ENCODE results near the gene GJA4. TPM values are rescaled to one million over a fixed set of nuclear protein-coding genes. Genes with fewer than 3 reads are reported as not detected.

The GJA4 gene
- total and polyA plus RNA-seq, 8 donors, result 1.7 to 4.8 (median 2.5) TPM; not detected in 2

DNA sequence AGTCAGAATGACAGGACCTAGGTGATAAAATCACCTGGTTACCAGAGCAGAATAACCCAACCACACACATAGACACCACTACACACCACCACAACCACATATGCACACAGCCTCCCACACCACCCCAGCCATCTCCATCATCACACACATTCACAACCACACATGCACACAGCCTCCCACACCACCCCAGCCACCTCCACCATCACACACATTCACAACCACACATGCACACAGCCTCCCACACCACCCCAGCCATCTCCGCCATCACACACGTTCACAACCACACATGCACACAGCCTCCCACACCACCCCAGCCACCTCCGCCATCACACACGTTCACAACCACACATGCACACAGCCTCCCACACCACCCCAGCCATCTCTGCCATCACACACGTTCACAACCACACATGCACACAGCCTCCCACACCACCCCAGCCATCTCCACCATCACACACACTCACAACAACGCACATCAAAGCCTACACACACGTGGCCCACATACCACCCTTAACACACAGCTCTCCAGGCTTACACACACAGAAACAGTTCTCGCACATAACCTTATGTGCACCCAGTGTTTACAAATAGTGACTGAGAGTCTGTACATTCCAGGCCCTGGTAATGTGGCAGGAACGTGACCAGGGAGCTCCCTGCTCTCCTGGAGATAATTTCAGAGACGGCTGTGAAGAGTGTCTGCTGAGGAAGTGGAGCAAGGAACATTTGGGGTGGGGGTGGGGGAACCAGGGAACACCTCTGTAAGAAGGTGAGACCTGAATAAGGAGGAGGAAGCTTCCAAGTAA, 15.1 kb upstream of the GJA4 start:
- intact Hi-C loops (cut with DNase I; ENCODE audit: low total_unique reads), result no loop called here
- peaks cover 14 to 24% (median 20%) of the 10 kb centered on the region in 4 donors for H3K4me1 ChIP-seq

DNA sequence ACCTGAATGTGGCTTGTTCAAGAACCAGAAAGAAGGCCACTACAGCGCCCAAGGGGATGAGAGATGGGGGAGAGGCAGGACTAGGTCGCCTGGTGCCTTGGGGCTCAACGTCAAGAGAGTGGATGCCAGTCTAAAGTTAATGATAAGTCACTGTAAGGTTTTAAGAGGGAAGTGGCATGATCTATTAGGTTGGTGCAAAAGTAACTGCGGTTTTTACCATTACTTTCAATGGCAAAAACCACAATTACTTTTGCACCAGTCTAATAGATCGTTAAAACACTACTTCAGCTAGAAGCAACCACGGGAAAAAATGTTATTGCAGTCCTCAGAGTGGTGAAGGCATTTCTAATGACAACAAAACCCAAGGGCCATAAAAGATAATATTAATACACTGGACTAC, 14.4 kb upstream of the GJA4 start:
- intact Hi-C loops (cut with DNase I; ENCODE audit: low total_unique reads), result no loop called here
- H3K4me1 ChIP-seq, result peaks cover 14 to 26% (median 23%) of the 10 kb centered on the region in 4 donors
- H3K36me3 ChIP-seq, result no peaks in the 10 kb centered on the region
- TF ChIP-seq EP300 (IDR thresholded peaks at IDR 0.05), result no peak
- TF ChIP-seq POLR2AphosphoS5 (IDR thresholded peaks at IDR 0.05), result no peak
- TF ChIP-seq, protein P1, sequence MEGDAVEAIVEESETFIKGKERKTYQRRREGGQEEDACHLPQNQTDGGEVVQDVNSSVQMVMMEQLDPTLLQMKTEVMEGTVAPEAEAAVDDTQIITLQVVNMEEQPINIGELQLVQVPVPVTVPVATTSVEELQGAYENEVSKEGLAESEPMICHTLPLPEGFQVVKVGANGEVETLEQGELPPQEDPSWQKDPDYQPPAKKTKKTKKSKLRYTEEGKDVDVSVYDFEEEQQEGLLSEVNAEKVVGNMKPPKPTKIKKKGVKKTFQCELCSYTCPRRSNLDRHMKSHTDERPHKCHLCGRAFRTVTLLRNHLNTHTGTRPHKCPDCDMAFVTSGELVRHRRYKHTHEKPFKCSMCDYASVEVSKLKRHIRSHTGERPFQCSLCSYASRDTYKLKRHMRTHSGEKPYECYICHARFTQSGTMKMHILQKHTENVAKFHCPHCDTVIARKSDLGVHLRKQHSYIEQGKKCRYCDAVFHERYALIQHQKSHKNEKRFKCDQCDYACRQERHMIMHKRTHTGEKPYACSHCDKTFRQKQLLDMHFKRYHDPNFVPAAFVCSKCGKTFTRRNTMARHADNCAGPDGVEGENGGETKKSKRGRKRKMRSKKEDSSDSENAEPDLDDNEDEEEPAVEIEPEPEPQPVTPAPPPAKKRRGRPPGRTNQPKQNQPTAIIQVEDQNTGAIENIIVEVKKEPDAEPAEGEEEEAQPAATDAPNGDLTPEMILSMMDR (IDR thresholded peaks at IDR 0.05), result no peak
- no peak for TF ChIP-seq POLR2A (IDR thresholded peaks at IDR 0.05)
- WGBS, 5 donors, result 80 to 90% (median 84%) methylated on average over 6 of the region's 6 CpGs
- H3K27me3 ChIP-seq, result peaks cover 6 to 80% (median 24%) of the 10 kb centered on the region in 3 donors
- no peak overlapping the region for H3K4me3 ChIP-seq
- H3K27ac ChIP-seq, result no peak overlapping the region
- no peaks in the 10 kb centered on the region for H3K9me3 ChIP-seq
- no peak for DNase-seq

More for the DNA sequence above, 15.1 kb upstream of the GJA4 start:
- Histone ChIP-seq H3K27ac (no peak overlapping the region), H3K36me3 (no peaks in the 10 kb centered on the region), H3K4me3 (no peak overlapping the region), H3K9me3 (no peaks in the 10 kb centered on the region), H3K27me3 (peaks cover 6 to 74% (median 24%) of the 10 kb centered on the region in 3 donors)
- WGBS, 5 donors, result 37 to 57% (median 48%) methylated on average over 10 of the region's 10 CpGs
- DNase-seq, result no peak
- TF ChIP-seq EP300 (IDR thresholded peaks at IDR 0.05) (no peak), POLR2AphosphoS5 (IDR thresholded peaks at IDR 0.05) (no peak), POLR2A (IDR thresholded peaks at IDR 0.05) (no peak)
- TF ChIP-seq, protein P1 (IDR thresholded peaks at IDR 0.05), result no peak

DNA sequence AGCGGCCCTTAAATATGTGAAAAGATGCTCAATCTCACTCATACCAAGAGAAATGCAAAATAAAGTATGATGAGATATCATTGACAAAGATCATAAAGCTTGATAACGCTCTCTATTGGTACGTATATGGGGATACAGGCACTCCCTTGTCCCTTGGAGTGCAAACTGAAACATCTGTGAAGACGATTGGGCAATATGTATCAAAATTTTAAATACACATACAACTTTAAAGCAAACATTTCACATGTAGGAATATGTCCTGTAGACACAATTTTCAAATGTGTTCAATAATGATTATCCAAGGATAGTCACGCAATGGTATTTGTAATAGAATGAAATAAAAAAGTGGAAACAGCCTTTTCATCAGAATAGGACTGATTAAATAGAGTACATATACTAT, 13.8 kb upstream of the GJA4 start:
- H3K36me3 ChIP-seq, result no peaks in the 10 kb centered on the region
- WGBS, 5 donors, result 63 to 93% (median 86%) methylated on average over 5 of the region's 5 CpGs
- no peak for TF ChIP-seq POLR2AphosphoS5 (IDR thresholded peaks at IDR 0.05)
- no peak for TF ChIP-seq EP300 (IDR thresholded peaks at IDR 0.05)
- TF ChIP-seq, protein P1 (IDR thresholded peaks at IDR 0.05), result no peak
- no peak for TF ChIP-seq POLR2A (IDR thresholded peaks at IDR 0.05)
- DNase-seq, result no peak
- H3K4me1 ChIP-seq, result peaks cover 14 to 31% (median 23%) of the 10 kb centered on the region in 4 donors
- no peak overlapping the region for H3K27ac ChIP-seq
- H3K27me3 ChIP-seq, result peaks cover 6 to 84% (median 24%) of the 10 kb centered on the region in 3 donors
- no peak overlapping the region for H3K4me3 ChIP-seq
- no peaks in the 10 kb centered on the region for H3K9me3 ChIP-seq
- intact Hi-C loops (cut with DNase I; ENCODE audit: low total_unique reads), result no loop called here

DNA sequence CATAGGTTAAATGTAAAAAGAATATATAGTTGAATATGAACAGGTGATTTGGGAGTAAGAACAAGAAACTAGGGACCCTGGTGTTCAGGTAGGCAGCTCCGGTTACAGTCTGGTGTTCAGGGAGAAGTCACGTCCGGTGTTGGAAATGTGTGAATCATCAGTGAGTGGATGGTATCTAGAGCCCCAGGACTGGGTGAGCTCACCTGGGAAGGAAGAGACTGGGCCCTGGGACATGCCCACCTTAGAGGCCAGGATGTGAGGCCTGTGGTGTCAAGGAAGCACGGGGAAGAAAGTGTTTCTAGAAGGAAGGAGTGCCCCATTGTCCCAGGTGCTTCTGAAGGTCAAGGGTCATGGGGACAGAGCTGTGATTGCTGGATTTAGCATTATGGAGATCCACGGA, 13.3 kb upstream of the GJA4 start:
- H3K27ac ChIP-seq, result no peak overlapping the region
- no peak overlapping the region for H3K4me3 ChIP-seq
- peaks cover 6 to 79% (median 24%) of the 10 kb centered on the region in 3 donors for H3K27me3 ChIP-seq
- DNase-seq, result no peak
- no peaks in the 10 kb centered on the region for H3K36me3 ChIP-seq
- WGBS, 5 donors, result 76 to 85% (median 81%) methylated on average over 5 of the region's 5 CpGs
- TF ChIP-seq POLR2AphosphoS5 (IDR thresholded peaks at IDR 0.05), result no peak
- TF ChIP-seq EP300 (IDR thresholded peaks at IDR 0.05), result no peak
- TF ChIP-seq, protein P1 (IDR thresholded peaks at IDR 0.05), result no peak
- TF ChIP-seq POLR2A (IDR thresholded peaks at IDR 0.05), result no peak
- no peaks in the 10 kb centered on the region for H3K9me3 ChIP-seq
- intact Hi-C loops (cut with DNase I; ENCODE audit: low total_unique reads), result no loop called here
- H3K4me1 ChIP-seq, result peaks cover 14 to 32% (median 23%) of the 10 kb centered on the region in 4 donors
